ENCODE measurements around the gene ZMPSTE24.

DNA sequence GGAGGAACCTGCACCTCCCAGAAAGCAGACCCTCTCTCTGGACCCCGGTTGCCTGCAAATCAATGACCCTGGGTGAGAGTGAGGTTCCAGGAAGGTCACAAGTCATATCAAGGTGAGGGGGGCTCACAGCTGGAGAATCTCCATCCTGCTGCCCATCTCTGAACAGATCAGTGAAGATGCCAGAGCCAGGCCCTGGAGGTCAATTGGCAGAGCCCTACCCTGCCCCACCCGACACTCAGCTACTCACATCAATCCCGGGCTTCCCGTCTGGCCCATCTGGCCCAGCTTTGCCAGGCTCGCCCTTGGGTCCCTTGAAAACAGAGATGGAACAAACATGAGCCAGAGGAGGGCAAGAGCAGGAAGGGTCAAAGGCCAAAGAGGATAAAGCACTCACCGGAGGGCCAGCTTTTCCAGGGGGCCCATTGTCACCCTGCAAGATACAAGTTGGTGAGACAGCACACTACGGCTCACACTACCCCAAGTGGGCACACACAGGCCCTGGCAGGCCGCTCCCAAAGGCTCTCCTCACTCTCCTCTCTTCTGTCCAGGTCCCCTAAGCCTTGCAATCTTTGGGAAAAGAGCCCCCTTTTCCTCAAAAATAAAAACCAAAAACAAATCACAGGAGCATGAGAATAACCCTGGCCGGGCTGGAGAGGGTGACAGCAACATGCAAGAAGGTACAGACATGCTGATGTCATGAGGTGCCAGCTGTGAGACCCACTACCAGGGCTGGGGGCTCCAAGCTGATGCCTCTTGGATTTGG lies 56.1 kb downstream of the ZMPSTE24 start:
- TF ChIP-seq POLR2AphosphoS5 (IDR thresholded peaks at IDR 0.05; ENCODE audit: low read depth, low read length) (no peak), SIN3A (IDR thresholded peaks at IDR 0.05; ENCODE audit: borderline replicate concordance, insufficient read depth, low read depth, low read length) (no peak)
- TF ChIP-seq, protein P1, sequence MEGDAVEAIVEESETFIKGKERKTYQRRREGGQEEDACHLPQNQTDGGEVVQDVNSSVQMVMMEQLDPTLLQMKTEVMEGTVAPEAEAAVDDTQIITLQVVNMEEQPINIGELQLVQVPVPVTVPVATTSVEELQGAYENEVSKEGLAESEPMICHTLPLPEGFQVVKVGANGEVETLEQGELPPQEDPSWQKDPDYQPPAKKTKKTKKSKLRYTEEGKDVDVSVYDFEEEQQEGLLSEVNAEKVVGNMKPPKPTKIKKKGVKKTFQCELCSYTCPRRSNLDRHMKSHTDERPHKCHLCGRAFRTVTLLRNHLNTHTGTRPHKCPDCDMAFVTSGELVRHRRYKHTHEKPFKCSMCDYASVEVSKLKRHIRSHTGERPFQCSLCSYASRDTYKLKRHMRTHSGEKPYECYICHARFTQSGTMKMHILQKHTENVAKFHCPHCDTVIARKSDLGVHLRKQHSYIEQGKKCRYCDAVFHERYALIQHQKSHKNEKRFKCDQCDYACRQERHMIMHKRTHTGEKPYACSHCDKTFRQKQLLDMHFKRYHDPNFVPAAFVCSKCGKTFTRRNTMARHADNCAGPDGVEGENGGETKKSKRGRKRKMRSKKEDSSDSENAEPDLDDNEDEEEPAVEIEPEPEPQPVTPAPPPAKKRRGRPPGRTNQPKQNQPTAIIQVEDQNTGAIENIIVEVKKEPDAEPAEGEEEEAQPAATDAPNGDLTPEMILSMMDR (IDR thresholded peaks at IDR 0.05): no peak
- TF ChIP-seq, protein P2, sequence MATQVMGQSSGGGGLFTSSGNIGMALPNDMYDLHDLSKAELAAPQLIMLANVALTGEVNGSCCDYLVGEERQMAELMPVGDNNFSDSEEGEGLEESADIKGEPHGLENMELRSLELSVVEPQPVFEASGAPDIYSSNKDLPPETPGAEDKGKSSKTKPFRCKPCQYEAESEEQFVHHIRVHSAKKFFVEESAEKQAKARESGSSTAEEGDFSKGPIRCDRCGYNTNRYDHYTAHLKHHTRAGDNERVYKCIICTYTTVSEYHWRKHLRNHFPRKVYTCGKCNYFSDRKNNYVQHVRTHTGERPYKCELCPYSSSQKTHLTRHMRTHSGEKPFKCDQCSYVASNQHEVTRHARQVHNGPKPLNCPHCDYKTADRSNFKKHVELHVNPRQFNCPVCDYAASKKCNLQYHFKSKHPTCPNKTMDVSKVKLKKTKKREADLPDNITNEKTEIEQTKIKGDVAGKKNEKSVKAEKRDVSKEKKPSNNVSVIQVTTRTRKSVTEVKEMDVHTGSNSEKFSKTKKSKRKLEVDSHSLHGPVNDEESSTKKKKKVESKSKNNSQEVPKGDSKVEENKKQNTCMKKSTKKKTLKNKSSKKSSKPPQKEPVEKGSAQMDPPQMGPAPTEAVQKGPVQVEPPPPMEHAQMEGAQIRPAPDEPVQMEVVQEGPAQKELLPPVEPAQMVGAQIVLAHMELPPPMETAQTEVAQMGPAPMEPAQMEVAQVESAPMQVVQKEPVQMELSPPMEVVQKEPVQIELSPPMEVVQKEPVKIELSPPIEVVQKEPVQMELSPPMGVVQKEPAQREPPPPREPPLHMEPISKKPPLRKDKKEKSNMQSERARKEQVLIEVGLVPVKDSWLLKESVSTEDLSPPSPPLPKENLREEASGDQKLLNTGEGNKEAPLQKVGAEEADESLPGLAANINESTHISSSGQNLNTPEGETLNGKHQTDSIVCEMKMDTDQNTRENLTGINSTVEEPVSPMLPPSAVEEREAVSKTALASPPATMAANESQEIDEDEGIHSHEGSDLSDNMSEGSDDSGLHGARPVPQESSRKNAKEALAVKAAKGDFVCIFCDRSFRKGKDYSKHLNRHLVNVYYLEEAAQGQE (IDR thresholded peaks at IDR 0.05; ENCODE audit: insufficient read depth in 1 of 2, low read depth in 2 of 2, low read length in 1 of 2): no peak
